HUES6 (cell line): ENCODE data around the gene CARD19.

Source experiments
- H3K27ac ChIP-seq: 2 replicates; pipeline ENCODE4 v1.7.0; 2013; ENCODE audit warnings: low read depth, mild to moderate bottlenecking, low read length, inconsistent platforms
- H3K27me3 ChIP-seq: 2 replicates; pipeline ENCODE4 v1.6.1; 2013; ENCODE audit warnings: low read length; ENCODE audit not compliant: control insufficient read depth, insufficient read depth
- H3K36me3 ChIP-seq: 2 replicates; pipeline ENCODE4 v1.6.1; 2013; ENCODE audit warnings: low read length; ENCODE audit not compliant: control insufficient read depth, insufficient read depth
- H3K4me1 ChIP-seq: 2 replicates; pipeline ENCODE4 v1.6.1; 2013; ENCODE audit warnings: low read length; ENCODE audit not compliant: control insufficient read depth, insufficient read depth
- H3K4me3 ChIP-seq: 2 replicates; pipeline ENCODE4 v1.5.1; 2013; ENCODE audit warnings: low read depth, low read length
- H3K9ac ChIP-seq: one replicate; pipeline ENCODE4 v1.6.1; 2013; ENCODE audit warnings: mild to moderate bottlenecking, low read length
- H3K9me3 ChIP-seq: 2 replicates; pipeline ENCODE4 v1.6.1; 2013; ENCODE audit warnings: low read depth, low read length; ENCODE audit not compliant: control insufficient read depth, insufficient read depth

Gene CARD19

GRCh38 chr9:93081931-93082330, 14.1 kb upstream of the CARD19 start:
- Histone ChIP-seq H3K9me3 (peaks cover 5% of the 10 kb centered on the region), H3K36me3 (peaks cover 12% of the 10 kb centered on the region; the same call in 1 of the 2 replicates), H3K27ac (no peak overlapping the region), H3K27me3 (no peaks in the 10 kb centered on the region), H3K9ac (no peak overlapping the region), H3K4me1 (peaks cover 7% of the 10 kb centered on the region; the same call in 1 of the 2 replicates), H3K4me3 (no peak overlapping the region)

GRCh38 chr9:93082841-93083411, 13.1 kb upstream of the CARD19 start:
- Histone ChIP-seq H3K9me3 (peaks cover 5% of the 10 kb centered on the region), H3K36me3 (peaks cover 12% of the 10 kb centered on the region; the same call in 1 of the 2 replicates), H3K4me1 (peaks cover 7% of the 10 kb centered on the region; the same call in 1 of the 2 replicates), H3K27ac (no peak overlapping the region), H3K27me3 (no peaks in the 10 kb centered on the region), H3K4me3 (no peak overlapping the region), H3K9ac (no peak overlapping the region)

GRCh38 chr9:93083592-93084470, 12.2 kb upstream of the CARD19 start:
- Histone ChIP-seq H3K36me3 (peaks cover 12% of the 10 kb centered on the region; the same call in 1 of the 2 replicates), H3K9me3 (peaks cover 5% of the 10 kb centered on the region)

GRCh38 chr9:93084471-93084881, 11.5 kb upstream of the CARD19 start:
- Histone ChIP-seq H3K27me3 (no peaks in the 10 kb centered on the region), H3K27ac (no peak overlapping the region), H3K4me3 (no peak overlapping the region), H3K4me1 (peaks cover 7% of the 10 kb centered on the region; the same call in 1 of the 2 replicates), H3K9me3 (peaks cover 5% of the 10 kb centered on the region), H3K36me3 (peaks cover 12% of the 10 kb centered on the region; the same call in 1 of the 2 replicates), H3K9ac (no peak overlapping the region)

More at GRCh38 chr9:93083592-93084470, 12.2 kb upstream of the CARD19 start:
- H3K4me1 ChIP-seq = peaks cover 7% of the 10 kb centered on the region; the same call in 1 of the 2 replicates
- no peak overlapping the region for H3K27ac ChIP-seq
- H3K9ac ChIP-seq = no peak overlapping the region
- no peak overlapping the region for H3K4me3 ChIP-seq
- H3K27me3 ChIP-seq = no peaks in the 10 kb centered on the region

GRCh38 chr9:93085676-93086075, 10.3 kb upstream of the CARD19 start:
- Histone ChIP-seq H3K27me3 (no peaks in the 10 kb centered on the region), H3K27ac (no peak overlapping the region), H3K9ac (no peak overlapping the region), H3K36me3 (peaks cover 12% of the 10 kb centered on the region; the same call in 1 of the 2 replicates), H3K4me3 (no peak overlapping the region), H3K9me3 (peaks cover 5% of the 10 kb centered on the region), H3K4me1 (peaks cover 7% of the 10 kb centered on the region; the same call in 1 of the 2 replicates)

- Histone ChIP-seq H3K27me3 (no peaks in the 10 kb centered on the region), H3K9me3 (peaks cover 5% of the 10 kb centered on the region), H3K27ac (no peak overlapping the region), H3K4me1 (peaks cover 7% of the 10 kb centered on the region; the same call in 1 of the 2 replicates), H3K9ac (no peak overlapping the region), H3K4me3 (no peak overlapping the region), H3K36me3 (peaks cover 12% of the 10 kb centered on the region; the same call in 1 of the 2 replicates)
Observed at GRCh38 chr9:93086447-93087224, 9.4 kb upstream of the CARD19 start.

- H3K4me1 ChIP-seq = peaks cover 2% of the 10 kb centered on the region; the same call in 1 of the 2 replicates
- H3K9me3 ChIP-seq = peaks cover 5% of the 10 kb centered on the region
- H3K27ac ChIP-seq = no peak overlapping the region
- H3K9ac ChIP-seq = no peak overlapping the region
- H3K4me3 ChIP-seq = no peak overlapping the region
- H3K36me3 ChIP-seq = peaks cover 12% of the 10 kb centered on the region; the same call in 1 of the 2 replicates
- no peaks in the 10 kb centered on the region for H3K27me3 ChIP-seq
Observed at GRCh38 chr9:93087971-93088655, 7.9 kb upstream of the CARD19 start.

- H3K9me3 ChIP-seq = peaks cover 5% of the 10 kb centered on the region
- H3K36me3 ChIP-seq = peaks cover 12% of the 10 kb centered on the region; the same call in 1 of the 2 replicates
- no peaks in the 10 kb centered on the region for H3K27me3 ChIP-seq
- H3K27ac ChIP-seq = no peak overlapping the region
- H3K4me1 ChIP-seq = no peaks in the 10 kb centered on the region
- H3K9ac ChIP-seq = no peak overlapping the region
- H3K4me3 ChIP-seq = no peak overlapping the region
Observed at GRCh38 chr9:93088656-93089015, 7.4 kb upstream of the CARD19 start.

GRCh38 chr9:93089024-93089423, 7.0 kb upstream of the CARD19 start:
- Histone ChIP-seq H3K36me3 (peaks cover 12% of the 10 kb centered on the region; the same call in 1 of the 2 replicates), H3K27ac (no peak overlapping the region), H3K9ac (no peak overlapping the region), H3K9me3 (peaks cover 5% of the 10 kb centered on the region), H3K4me1 (no peaks in the 10 kb centered on the region), H3K27me3 (no peaks in the 10 kb centered on the region), H3K4me3 (no peak overlapping the region)

- Histone ChIP-seq H3K36me3 (peaks cover 11% of the 10 kb centered on the region; the same call in 1 of the 2 replicates), H3K4me1 (peaks cover 2% of the 10 kb centered on the region; the same call in 1 of the 2 replicates), H3K9ac (no peak overlapping the region), H3K27ac (no peak overlapping the region), H3K4me3 (no peak overlapping the region), H3K27me3 (no peaks in the 10 kb centered on the region), H3K9me3 (peaks cover 5% of the 10 kb centered on the region)
Observed at GRCh38 chr9:93089481-93089991, 6.5 kb upstream of the CARD19 start.
